Neutrophil (primary cell): ENCODE data around the gene SEC14L1.

Source experiments
- H3K27ac ChIP-seq: fragments of 200-600 bp; sonication (generic); 2 replicates; pipeline ENCODE4 v1.5.1; 2016; ENCODE audit warnings: mild to moderate bottlenecking, moderate library complexity
- H3K27me3 ChIP-seq: fragments of 200-600 bp; sonication (generic); 2 replicates; pipeline ENCODE4 v1.6.0; 2016; ENCODE audit warnings: mild to moderate bottlenecking
- H3K36me3 ChIP-seq: fragments of 200-600 bp; sonication (generic); 2 replicates; pipeline ENCODE4 v1.5.1; 2017
- H3K4me1 ChIP-seq, 2 experiments: fragments of 200-600 bp in 1 of 2; sonication (generic) in 1 of 2; 1 replicate in 1 of 2; 2 replicates in 1 of 2; pipeline versions ENCODE4 v1.5.1 to v1.6.1; 2013 to 2016; ENCODE audit warnings: low read depth in 1 of 2, low read length in 1 of 2, mild to moderate bottlenecking in 1 of 2, moderate library complexity in 1 of 2; ENCODE audit not compliant: control insufficient read depth in 1 of 2, insufficient read depth in 1 of 2
- H3K4me3 ChIP-seq, 2 experiments: fragments of 200-600 bp in 1 of 2; sonication (generic) in 1 of 2; 1 replicate in 1 of 2; 2 replicates in 1 of 2; pipeline ENCODE4 v1.5.1; 2013 to 2016; ENCODE audit warnings: low read depth in 1 of 2, low read length in 1 of 2, mild to moderate bottlenecking in 1 of 2, moderate library complexity in 1 of 2
- H3K9me3 ChIP-seq: fragments of 200-600 bp; sonication (generic); 2 replicates; pipeline ENCODE4 v1.5.1; 2016
- CTCF ChIP-seq: fragments of 200-600 bp; sonication (generic); IDR thresholded peaks from 2 replicates; pipeline ENCODE4 v1.5.1; 2016; ENCODE audit warnings: antibody characterized with exemption

The SEC14L1 gene

GRCh38 chr17:77242118-77242851 lies 101.5 kb downstream of the SEC14L1 start:
- no peak for TF ChIP-seq CTCF
- peaks cover 31% of the 10 kb centered on the region for H3K27me3 ChIP-seq
- H3K36me3 ChIP-seq = no peaks in the 10 kb centered on the region
- H3K9me3 ChIP-seq = no peaks in the 10 kb centered on the region
- no peak overlapping the region for H3K27ac ChIP-seq
- peaks cover 8 to 10% of the 10 kb centered on the region in 2 experiments for H3K4me1 ChIP-seq
- H3K4me3 ChIP-seq = no peak overlapping the region

- peaks cover 9 to 11% of the 10 kb centered on the region in 2 experiments for H3K4me1 ChIP-seq
- H3K27me3 ChIP-seq = peaks cover 48% of the 10 kb centered on the region
- no peak overlapping the region for H3K4me3 ChIP-seq
- no peaks in the 10 kb centered on the region for H3K36me3 ChIP-seq
- no peak overlapping the region for H3K27ac ChIP-seq
- no peak for TF ChIP-seq CTCF
- H3K9me3 ChIP-seq = no peaks in the 10 kb centered on the region
These were observed 104.6 kb downstream of the SEC14L1 start for GRCh38 chr17:77245162-77245926.

GRCh38 chr17:77246110-77247047 lies 105.6 kb downstream of the SEC14L1 start:
- Histone ChIP-seq H3K27me3 (peaks cover 48% of the 10 kb centered on the region), H3K9me3 (no peaks in the 10 kb centered on the region), H3K4me3 (peak overlapping the region; percentile 23 to 59), H3K27ac (no peak overlapping the region), H3K36me3 (no peaks in the 10 kb centered on the region), H3K4me1 (peaks cover 9 to 11% of the 10 kb centered on the region in 2 experiments)
- no peak for TF ChIP-seq CTCF

GRCh38 chr17:77247048-77247541 lies 106.3 kb downstream of the SEC14L1 start:
- TF ChIP-seq CTCF = peak; percentile 97
- H3K4me3 ChIP-seq = peak overlapping the region; percentile 23 to 59
- H3K27me3 ChIP-seq = peaks cover 48% of the 10 kb centered on the region
- no peak overlapping the region for H3K27ac ChIP-seq
- peaks cover 9 to 11% of the 10 kb centered on the region in 2 experiments for H3K4me1 ChIP-seq
- H3K36me3 ChIP-seq = no peaks in the 10 kb centered on the region
- H3K9me3 ChIP-seq = no peaks in the 10 kb centered on the region

GRCh38 chr17:77247609-77248008 lies 106.8 kb downstream of the SEC14L1 start:
- H3K4me3 ChIP-seq = peak overlapping the region in 1 of 2 experiments; percentile 59
- H3K36me3 ChIP-seq = no peaks in the 10 kb centered on the region
- peaks cover 9 to 11% of the 10 kb centered on the region in 2 experiments for H3K4me1 ChIP-seq
- H3K27ac ChIP-seq = no peak overlapping the region
- peaks cover 48% of the 10 kb centered on the region for H3K27me3 ChIP-seq
- H3K9me3 ChIP-seq = no peaks in the 10 kb centered on the region
- TF ChIP-seq CTCF = no peak
